GM12801 (cell line): ENCODE data around the gene PRKG1.

Experiments
- TF ChIP-seq, protein P1 (sequence below): IDR thresholded peaks from one replicate; pipeline ENCODE4 v1.5.1; 2011; ENCODE audit warnings: control low read depth; ENCODE audit not compliant: insufficient read length; ENCODE audit errors: extremely low read depth

The PRKG1 gene

GRCh38 chr10:51158832-51159231, 84.5 kb downstream of the PRKG1 start:
- TF ChIP-seq, protein P1, sequence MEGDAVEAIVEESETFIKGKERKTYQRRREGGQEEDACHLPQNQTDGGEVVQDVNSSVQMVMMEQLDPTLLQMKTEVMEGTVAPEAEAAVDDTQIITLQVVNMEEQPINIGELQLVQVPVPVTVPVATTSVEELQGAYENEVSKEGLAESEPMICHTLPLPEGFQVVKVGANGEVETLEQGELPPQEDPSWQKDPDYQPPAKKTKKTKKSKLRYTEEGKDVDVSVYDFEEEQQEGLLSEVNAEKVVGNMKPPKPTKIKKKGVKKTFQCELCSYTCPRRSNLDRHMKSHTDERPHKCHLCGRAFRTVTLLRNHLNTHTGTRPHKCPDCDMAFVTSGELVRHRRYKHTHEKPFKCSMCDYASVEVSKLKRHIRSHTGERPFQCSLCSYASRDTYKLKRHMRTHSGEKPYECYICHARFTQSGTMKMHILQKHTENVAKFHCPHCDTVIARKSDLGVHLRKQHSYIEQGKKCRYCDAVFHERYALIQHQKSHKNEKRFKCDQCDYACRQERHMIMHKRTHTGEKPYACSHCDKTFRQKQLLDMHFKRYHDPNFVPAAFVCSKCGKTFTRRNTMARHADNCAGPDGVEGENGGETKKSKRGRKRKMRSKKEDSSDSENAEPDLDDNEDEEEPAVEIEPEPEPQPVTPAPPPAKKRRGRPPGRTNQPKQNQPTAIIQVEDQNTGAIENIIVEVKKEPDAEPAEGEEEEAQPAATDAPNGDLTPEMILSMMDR = no peak

DNA sequence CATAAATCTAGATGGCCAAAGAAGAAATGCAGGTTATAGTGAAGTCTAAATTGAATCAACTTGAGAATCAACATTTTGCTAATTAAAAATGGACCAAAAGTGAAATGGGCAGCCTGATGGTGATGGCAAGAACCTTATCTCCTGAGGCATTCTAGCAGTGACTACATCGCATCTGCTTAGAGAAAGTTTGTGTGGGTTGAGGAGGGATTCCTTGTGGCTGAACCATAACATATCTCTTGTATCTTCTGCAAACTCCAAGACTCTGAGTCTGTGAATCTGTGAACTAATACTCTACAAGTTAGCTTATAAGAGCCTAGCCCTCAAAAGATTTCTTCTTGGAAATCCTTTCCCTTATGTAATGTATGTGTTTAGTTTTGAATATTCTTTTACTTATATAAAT, 85.6 kb downstream of the PRKG1 start:
- TF ChIP-seq, protein P1 = no peak

DNA sequence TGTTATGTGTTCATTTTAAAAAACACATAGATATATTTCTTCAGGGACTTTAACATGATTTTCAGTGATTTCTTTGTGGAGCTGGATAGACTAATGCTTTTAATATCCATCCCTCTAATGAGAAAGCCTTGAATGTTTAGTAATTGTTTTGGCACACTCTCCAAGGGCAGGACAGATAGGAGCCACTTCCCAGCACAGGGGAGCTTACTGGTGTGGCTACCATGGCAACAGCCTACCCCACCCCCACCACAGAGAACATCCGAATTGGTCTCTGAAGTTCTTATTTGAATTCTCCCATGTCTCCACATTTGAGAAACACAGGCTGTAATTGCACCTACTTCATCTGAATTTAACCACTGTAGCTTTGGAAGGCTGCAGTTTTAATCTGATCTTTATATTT, 87.7 kb downstream of the PRKG1 start:
- TF ChIP-seq, protein P1 = no peak

- TF ChIP-seq, protein P1 = no peak
Observed at GRCh38 chr10:51168086-51168815, 94.0 kb downstream of the PRKG1 start.

- TF ChIP-seq, protein P1 = no peak
Observed at GRCh38 chr10:51169111-51169510, 94.8 kb downstream of the PRKG1 start.

DNA sequence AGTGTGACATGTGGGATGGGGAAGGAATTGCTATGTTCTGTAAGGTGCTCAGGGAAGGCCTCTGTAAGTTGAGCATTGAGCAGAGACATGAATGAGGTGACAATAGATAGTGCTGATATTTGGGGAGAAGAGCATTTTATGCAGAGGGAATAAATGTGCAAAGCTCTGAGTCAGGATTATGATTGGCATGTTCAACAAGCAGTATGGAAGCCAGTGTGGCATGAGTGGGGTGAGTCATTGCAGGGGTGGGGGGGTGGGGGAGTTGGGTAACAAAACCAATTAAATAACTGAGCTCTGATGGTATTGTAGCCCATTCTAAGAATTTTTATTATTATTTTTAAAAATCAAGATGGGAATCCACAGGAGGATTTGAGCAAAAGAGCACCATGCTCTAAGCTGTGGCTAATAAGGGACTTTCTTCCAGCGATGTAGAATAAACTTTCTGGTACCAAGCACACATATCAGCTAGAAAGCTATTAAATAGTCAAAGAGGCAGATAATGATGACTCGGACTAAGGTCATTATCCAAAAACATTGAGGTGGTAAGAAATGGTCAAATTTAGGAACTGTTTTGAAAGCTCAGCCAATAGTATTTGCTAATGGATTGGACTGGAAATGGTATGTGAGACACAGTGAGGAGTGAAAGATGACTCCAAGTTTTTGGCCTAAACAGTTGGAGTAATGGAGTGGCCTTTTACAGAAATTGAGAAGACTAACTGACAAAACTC, 96.4 kb downstream of the PRKG1 start:
- TF ChIP-seq, protein P1 = no peak

DNA sequence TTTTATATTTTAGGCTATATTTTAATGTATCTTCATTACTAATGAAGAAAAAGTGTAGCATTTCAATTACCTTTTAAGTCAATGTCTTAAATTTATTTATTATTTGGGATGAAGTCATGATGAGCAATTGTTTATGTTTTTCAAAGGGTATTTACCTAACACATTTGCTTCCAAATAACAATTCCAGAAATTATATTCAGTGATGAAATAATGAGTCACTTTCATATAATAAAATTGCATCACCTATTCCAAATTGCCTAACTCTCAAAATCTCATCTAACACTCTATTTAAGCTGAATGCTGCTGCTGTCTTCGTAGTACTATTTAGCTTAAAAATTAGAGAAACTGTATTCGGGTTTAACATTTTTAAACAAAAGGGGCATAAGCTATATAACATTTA, 97.7 kb downstream of the PRKG1 start:
- TF ChIP-seq, protein P1 = no peak
